HG03025 (cell line): ENCODE measurements around the gene S100G.

ENCODE experiments used
- ATAC-seq: cut with Tn5 transposase; IDR thresholded peaks from one replicate; pipeline ENCODE4 v1.9.1; 2021; ENCODE audit warnings: mild to moderate bottlenecking, moderate library complexity; ENCODE audit not compliant: unreplicated experiment, low FRiP score

The S100G gene

GRCh38 chrX:16702700-16703599 lies 53.0 kb downstream of the S100G start:
- ATAC-seq = no peak
